ENCODE data around the gene LRP6.

DNA sequence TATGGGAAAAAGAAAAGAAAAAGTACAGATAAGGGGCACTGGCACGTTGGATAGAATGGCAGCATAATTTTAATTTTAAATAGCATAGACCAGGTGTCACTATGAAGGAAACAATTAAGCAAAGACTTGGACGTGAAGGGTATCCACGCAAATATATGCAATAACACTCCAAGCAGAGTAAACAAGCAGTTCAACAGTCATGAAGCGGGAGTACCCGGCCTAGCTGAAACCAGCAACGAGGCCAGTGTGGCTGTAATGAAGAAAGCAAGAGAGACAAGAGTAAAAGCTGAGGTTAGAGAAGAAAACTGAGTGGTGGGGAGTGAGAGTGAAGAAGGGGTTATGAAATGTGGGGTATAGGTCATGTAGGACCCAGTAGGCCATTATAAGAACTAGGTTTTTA lies 110.7 kb downstream of the LRP6 start:
- TF ChIP-seq, protein P1, sequence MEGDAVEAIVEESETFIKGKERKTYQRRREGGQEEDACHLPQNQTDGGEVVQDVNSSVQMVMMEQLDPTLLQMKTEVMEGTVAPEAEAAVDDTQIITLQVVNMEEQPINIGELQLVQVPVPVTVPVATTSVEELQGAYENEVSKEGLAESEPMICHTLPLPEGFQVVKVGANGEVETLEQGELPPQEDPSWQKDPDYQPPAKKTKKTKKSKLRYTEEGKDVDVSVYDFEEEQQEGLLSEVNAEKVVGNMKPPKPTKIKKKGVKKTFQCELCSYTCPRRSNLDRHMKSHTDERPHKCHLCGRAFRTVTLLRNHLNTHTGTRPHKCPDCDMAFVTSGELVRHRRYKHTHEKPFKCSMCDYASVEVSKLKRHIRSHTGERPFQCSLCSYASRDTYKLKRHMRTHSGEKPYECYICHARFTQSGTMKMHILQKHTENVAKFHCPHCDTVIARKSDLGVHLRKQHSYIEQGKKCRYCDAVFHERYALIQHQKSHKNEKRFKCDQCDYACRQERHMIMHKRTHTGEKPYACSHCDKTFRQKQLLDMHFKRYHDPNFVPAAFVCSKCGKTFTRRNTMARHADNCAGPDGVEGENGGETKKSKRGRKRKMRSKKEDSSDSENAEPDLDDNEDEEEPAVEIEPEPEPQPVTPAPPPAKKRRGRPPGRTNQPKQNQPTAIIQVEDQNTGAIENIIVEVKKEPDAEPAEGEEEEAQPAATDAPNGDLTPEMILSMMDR (conservative IDR thresholded peaks at IDR 0.05; ENCODE audit: low read depth in 2 of 2), result no peak
- no peak for TF ChIP-seq EZH2 (IDR thresholded peaks at IDR 0.05; ENCODE audit: low read depth, unreplicated experiment)
- no peak for TF ChIP-seq EZH2phosphoT487 (IDR thresholded peaks at IDR 0.05; ENCODE audit: unreplicated experiment)
- TF ChIP-seq, protein P2, sequence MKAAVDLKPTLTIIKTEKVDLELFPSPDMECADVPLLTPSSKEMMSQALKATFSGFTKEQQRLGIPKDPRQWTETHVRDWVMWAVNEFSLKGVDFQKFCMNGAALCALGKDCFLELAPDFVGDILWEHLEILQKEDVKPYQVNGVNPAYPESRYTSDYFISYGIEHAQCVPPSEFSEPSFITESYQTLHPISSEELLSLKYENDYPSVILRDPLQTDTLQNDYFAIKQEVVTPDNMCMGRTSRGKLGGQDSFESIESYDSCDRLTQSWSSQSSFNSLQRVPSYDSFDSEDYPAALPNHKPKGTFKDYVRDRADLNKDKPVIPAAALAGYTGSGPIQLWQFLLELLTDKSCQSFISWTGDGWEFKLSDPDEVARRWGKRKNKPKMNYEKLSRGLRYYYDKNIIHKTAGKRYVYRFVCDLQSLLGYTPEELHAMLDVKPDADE (IDR thresholded peaks at IDR 0.05), result no peak
- no peak for TF ChIP-seq POLR2AphosphoS5 (IDR thresholded peaks at IDR 0.05; ENCODE audit: low read depth)
- TF ChIP-seq, protein P3, sequence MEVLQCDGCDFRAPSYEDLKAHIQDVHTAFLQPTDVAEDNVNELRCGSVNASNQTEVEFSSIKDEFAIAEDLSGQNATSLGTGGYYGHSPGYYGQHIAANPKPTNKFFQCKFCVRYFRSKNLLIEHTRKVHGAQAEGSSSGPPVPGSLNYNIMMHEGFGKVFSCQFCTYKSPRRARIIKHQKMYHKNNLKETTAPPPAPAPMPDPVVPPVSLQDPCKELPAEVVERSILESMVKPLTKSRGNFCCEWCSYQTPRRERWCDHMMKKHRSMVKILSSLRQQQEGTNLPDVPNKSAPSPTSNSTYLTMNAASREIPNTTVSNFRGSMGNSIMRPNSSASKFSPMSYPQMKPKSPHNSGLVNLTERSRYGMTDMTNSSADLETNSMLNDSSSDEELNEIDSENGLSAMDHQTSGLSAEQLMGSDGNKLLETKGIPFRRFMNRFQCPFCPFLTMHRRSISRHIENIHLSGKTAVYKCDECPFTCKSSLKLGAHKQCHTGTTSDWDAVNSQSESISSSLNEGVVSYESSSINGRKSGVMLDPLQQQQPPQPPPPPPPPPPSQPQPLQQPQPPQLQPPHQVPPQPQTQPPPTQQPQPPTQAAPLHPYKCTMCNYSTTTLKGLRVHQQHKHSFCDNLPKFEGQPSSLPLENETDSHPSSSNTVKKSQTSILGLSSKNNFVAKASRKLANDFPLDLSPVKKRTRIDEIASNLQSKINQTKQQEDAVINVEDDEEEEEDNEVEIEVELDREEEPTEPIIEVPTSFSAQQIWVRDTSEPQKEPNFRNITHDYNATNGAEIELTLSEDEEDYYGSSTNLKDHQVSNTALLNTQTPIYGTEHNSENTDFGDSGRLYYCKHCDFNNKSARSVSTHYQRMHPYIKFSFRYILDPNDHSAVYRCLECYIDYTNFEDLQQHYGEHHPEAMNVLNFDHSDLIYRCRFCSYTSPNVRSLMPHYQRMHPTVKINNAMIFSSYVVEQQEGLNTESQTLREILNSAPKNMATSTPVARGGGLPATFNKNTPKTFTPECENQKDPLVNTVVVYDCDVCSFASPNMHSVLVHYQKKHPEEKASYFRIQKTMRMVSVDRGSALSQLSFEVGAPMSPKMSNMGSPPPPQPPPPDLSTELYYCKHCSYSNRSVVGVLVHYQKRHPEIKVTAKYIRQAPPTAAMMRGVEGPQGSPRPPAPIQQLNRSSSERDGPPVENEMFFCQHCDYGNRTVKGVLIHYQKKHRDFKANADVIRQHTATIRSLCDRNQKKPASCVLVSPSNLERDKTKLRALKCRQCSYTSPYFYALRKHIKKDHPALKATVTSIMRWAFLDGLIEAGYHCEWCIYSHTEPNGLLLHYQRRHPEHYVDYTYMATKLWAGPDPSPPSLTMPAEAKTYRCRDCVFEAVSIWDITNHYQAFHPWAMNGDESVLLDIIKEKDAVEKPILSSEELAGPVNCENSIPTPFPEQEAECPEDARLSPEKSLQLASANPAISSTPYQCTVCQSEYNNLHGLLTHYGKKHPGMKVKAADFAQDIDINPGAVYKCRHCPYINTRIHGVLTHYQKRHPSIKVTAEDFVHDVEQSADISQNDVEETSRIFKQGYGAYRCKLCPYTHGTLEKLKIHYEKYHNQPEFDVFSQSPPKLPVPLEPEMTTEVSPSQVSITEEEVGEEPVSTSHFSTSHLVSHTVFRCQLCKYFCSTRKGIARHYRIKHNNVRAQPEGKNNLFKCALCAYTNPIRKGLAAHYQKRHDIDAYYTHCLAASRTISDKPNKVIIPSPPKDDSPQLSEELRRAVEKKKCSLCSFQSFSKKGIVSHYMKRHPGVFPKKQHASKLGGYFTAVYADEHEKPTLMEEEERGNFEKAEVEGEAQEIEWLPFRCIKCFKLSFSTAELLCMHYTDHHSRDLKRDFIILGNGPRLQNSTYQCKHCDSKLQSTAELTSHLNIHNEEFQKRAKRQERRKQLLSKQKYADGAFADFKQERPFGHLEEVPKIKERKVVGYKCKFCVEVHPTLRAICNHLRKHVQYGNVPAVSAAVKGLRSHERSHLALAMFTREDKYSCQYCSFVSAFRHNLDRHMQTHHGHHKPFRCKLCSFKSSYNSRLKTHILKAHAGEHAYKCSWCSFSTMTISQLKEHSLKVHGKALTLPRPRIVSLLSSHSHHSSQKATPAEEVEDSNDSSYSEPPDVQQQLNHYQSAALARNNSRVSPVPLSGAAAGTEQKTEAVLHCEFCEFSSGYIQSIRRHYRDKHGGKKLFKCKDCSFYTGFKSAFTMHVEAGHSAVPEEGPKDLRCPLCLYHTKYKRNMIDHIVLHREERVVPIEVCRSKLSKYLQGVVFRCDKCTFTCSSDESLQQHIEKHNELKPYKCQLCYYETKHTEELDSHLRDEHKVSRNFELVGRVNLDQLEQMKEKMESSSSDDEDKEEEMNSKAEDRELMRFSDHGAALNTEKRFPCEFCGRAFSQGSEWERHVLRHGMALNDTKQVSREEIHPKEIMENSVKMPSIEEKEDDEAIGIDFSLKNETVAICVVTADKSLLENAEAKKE (CRISPR knock-in tag; IDR thresholded peaks at IDR 0.05), result no peak
- TF ChIP-seq ZNF114 (CRISPR knock-in tag; IDR thresholded peaks at IDR 0.05), result no peak
- TF ChIP-seq JUNB (IDR thresholded peaks at IDR 0.05; ENCODE audit: unreplicated experiment), result no peak
- no peak for TF ChIP-seq STAT1 (IDR thresholded peaks at IDR 0.05; ENCODE audit: unreplicated experiment)
- no peak for TF ChIP-seq CREB1 (CRISPR knock-in tag; IDR thresholded peaks at IDR 0.05; ENCODE audit: low read depth)
- TF ChIP-seq, protein P4, sequence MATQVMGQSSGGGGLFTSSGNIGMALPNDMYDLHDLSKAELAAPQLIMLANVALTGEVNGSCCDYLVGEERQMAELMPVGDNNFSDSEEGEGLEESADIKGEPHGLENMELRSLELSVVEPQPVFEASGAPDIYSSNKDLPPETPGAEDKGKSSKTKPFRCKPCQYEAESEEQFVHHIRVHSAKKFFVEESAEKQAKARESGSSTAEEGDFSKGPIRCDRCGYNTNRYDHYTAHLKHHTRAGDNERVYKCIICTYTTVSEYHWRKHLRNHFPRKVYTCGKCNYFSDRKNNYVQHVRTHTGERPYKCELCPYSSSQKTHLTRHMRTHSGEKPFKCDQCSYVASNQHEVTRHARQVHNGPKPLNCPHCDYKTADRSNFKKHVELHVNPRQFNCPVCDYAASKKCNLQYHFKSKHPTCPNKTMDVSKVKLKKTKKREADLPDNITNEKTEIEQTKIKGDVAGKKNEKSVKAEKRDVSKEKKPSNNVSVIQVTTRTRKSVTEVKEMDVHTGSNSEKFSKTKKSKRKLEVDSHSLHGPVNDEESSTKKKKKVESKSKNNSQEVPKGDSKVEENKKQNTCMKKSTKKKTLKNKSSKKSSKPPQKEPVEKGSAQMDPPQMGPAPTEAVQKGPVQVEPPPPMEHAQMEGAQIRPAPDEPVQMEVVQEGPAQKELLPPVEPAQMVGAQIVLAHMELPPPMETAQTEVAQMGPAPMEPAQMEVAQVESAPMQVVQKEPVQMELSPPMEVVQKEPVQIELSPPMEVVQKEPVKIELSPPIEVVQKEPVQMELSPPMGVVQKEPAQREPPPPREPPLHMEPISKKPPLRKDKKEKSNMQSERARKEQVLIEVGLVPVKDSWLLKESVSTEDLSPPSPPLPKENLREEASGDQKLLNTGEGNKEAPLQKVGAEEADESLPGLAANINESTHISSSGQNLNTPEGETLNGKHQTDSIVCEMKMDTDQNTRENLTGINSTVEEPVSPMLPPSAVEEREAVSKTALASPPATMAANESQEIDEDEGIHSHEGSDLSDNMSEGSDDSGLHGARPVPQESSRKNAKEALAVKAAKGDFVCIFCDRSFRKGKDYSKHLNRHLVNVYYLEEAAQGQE (IDR thresholded peaks at IDR 0.05; ENCODE audit: unreplicated experiment), result no peak
- no peak for TF ChIP-seq NANOG (IDR thresholded peaks at IDR 0.05; ENCODE audit: borderline replicate concordance)
- TF ChIP-seq ZNF331 (CRISPR knock-in tag; IDR thresholded peaks at IDR 0.05; ENCODE audit: low read depth), result no peak
